KMS-11 (cell line): ENCODE results near the gene CAMTA1.

Source experiments
- H2AFZ ChIP-seq: fragments of 200-600 bp; sonication (generic); 2 replicates; pipeline ENCODE4 v1.6.1; 2016; ENCODE audit warnings: antibody characterized with exemption, mixed run types, low read depth
- H3K27ac ChIP-seq: fragments of 200-600 bp; sonication (generic); 2 replicates; pipeline ENCODE4 v1.6.1; 2016; ENCODE audit warnings: mild to moderate bottlenecking, mixed run types
- H3K27me3 ChIP-seq: fragments of 200-600 bp; sonication (generic); 2 replicates; pipeline ENCODE4 v1.6.1; 2017; ENCODE audit warnings: mild to moderate bottlenecking, low read depth, mixed run types, moderate library complexity; ENCODE audit not compliant: insufficient read depth
- H3K36me3 ChIP-seq: fragments of 200-600 bp; sonication (generic); 2 replicates; pipeline ENCODE4 v1.6.1; 2017; ENCODE audit warnings: mild to moderate bottlenecking, mixed run types; ENCODE audit not compliant: insufficient read depth
- H3K4me1 ChIP-seq: fragments of 200-600 bp; sonication (generic); 2 replicates; pipeline ENCODE4 v1.6.1; 2016; ENCODE audit warnings: mild to moderate bottlenecking, low read depth, mixed run types; ENCODE audit not compliant: poor library complexity, severe bottlenecking
- H3K4me2 ChIP-seq: fragments of 200-600 bp; sonication (generic); 2 replicates; pipeline ENCODE4 v1.7.0; 2016; ENCODE audit warnings: mild to moderate bottlenecking, mixed run types
- H3K4me3 ChIP-seq: fragments of 200-600 bp; sonication (generic); IDR thresholded peaks from 2 replicates; pipeline ENCODE4 v1.6.1; 2017; ENCODE audit warnings: low read depth, low read length, mixed read lengths; ENCODE audit not compliant: insufficient read depth
- H3K79me2 ChIP-seq: fragments of 200-600 bp; sonication (generic); 2 replicates; pipeline ENCODE4 v1.6.1; 2016; ENCODE audit warnings: low read depth, mixed run types; ENCODE audit not compliant: insufficient read depth
- H3K9ac ChIP-seq: fragments of 200-600 bp; sonication (generic); 2 replicates; pipeline ENCODE4 v1.6.1; 2016; ENCODE audit warnings: mild to moderate bottlenecking, mixed run types
- H4K20me1 ChIP-seq: fragments of 200-600 bp; sonication (generic); 2 replicates; pipeline ENCODE4 v1.6.1; 2016; ENCODE audit warnings: mild to moderate bottlenecking, mixed run types; ENCODE audit not compliant: insufficient read depth
- CTCF ChIP-seq: fragments of 200-600 bp; sonication (generic); conservative IDR thresholded peaks from 2 replicates; pipeline ENCODE4 v1.6.1; 2017; ENCODE audit warnings: low read depth, mild to moderate bottlenecking, antibody characterized with exemption, low read length, moderate library complexity, mixed read lengths

Gene CAMTA1

GRCh38 chr1:7383671-7384520 is 598.6 kb downstream of the CAMTA1 start:
- no peak for TF ChIP-seq CTCF
- H3K9ac ChIP-seq: no peak overlapping the region
- H3K36me3 ChIP-seq: no peaks in the 10 kb centered on the region
- no peak overlapping the region for H3K4me2 ChIP-seq
- no peak overlapping the region for H2AFZ ChIP-seq
- no peak overlapping the region for H3K4me3 ChIP-seq
- no peak overlapping the region for H3K27ac ChIP-seq
- H4K20me1 ChIP-seq: no peaks in the 10 kb centered on the region
- no peaks in the 10 kb centered on the region for H3K79me2 ChIP-seq
- no peaks in the 10 kb centered on the region for H3K4me1 ChIP-seq
- peaks cover 10% of the 10 kb centered on the region for H3K27me3 ChIP-seq

DNA sequence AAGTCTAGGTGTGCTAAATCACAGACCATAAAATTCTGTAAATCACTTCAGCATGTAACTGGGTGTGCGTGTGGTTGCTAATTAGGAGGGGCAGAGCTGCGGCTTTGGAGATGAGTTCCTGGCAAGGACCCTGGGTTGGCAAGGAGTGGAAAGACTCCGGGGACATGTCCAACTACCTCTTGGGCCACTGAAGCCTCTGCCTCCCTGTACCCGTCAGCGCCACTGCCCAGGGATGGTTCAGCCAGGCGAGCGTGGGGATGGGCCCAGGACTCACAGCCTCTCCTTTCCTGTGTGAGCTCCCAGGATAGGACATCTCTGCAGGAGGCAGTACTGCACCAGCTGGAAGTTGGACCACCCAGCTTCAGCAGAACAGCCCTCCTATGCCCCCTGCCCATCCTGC is 599.4 kb downstream of the CAMTA1 start:
- no peaks in the 10 kb centered on the region for H3K4me1 ChIP-seq
- TF ChIP-seq CTCF: no peak

DNA sequence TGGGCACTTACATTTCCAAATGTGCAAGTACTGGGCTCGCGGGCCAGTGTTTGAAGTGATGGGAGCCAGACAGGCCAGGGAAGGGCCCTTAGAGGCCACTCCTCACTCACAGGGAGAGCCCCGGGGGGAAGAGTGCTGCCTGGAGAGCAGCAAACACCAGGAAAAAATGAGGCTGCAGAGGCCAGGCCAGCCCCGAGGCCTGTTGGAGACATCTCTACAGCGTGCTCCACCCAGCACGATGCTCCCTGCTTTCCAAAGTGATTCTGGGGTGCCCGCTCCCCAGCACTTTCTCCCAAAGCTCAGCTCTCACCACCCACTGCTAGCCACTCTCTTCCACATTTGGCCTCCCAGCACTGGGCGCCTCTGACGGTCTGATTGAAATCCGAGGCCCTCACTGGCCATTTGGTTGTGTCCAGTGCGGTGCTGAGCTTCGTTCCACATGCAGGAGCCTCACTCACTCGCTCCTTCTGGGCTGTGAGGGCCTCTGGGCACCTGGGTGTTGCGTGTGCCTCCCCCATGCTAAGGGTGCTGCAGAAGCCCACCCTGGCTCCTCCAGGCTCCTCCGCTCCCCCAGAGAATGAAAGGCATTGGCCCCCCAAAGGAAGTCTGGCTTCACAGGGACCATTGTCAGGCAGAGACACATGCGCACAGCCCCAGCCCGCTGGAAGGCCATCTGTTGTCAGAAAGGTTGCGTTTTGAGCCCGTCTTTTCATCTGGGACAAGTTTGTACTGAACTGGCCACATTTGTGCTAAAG is 600.4 kb downstream of the CAMTA1 start:
- Histone ChIP-seq H3K9ac (no peak overlapping the region), H3K79me2 (no peaks in the 10 kb centered on the region), H3K36me3 (no peaks in the 10 kb centered on the region), H3K27me3 (peaks cover 4% of the 10 kb centered on the region; the same call in 1 of the 2 replicates), H3K4me2 (no peak overlapping the region), H3K4me3 (no peak overlapping the region), H3K27ac (no peak overlapping the region), H4K20me1 (no peaks in the 10 kb centered on the region), H2AFZ (no peak overlapping the region), H3K4me1 (no peaks in the 10 kb centered on the region)
- no peak for TF ChIP-seq CTCF

More for the DNA sequence above, 599.4 kb downstream of the CAMTA1 start:
- Histone ChIP-seq H3K36me3 (no peaks in the 10 kb centered on the region), H3K4me3 (no peak overlapping the region), H3K79me2 (no peaks in the 10 kb centered on the region), H3K4me2 (no peak overlapping the region), H4K20me1 (no peaks in the 10 kb centered on the region), H2AFZ (no peak overlapping the region), H3K27me3 (peaks cover 2% of the 10 kb centered on the region), H3K9ac (no peak overlapping the region), H3K27ac (no peak overlapping the region)

GRCh38 chr1:7386226-7387052 is 601.2 kb downstream of the CAMTA1 start:
- Histone ChIP-seq H3K27ac (no peak overlapping the region), H3K79me2 (no peaks in the 10 kb centered on the region), H2AFZ (no peak overlapping the region), H3K9ac (no peak overlapping the region), H3K4me1 (no peaks in the 10 kb centered on the region), H3K27me3 (peaks cover 4% of the 10 kb centered on the region; the same call in 1 of the 2 replicates), H3K4me2 (no peak overlapping the region), H4K20me1 (no peaks in the 10 kb centered on the region), H3K4me3 (no peak overlapping the region), H3K36me3 (no peaks in the 10 kb centered on the region)
- no peak for TF ChIP-seq CTCF
